Smooth muscle cell (in vitro differentiated cells): ENCODE measurements around the gene EXOSC7. TPM values are rescaled to one million over a fixed set of nuclear protein-coding genes. Genes with fewer than 3 reads are reported as not detected.

Experiments
- DNase-seq: peaks from one replicate; lab custom pipeline; 2025; ENCODE audit not compliant: unreplicated experiment; lab: John Stamatoyannopoulos, UW
- H2AFZ ChIP-seq: fragments of 200-600 bp; sonication (generic); 2 replicates; pipeline ENCODE4 v1.6.0; 2016; ENCODE audit warnings: antibody characterized with exemption, low read depth, mild to moderate bottlenecking
- H3F3A ChIP-seq: fragments of 200-600 bp; sonication (generic); 2 replicates; pipeline ENCODE4 v1.6.0; 2017; ENCODE audit warnings: antibody characterized with exemption, low read depth
- H3K27ac ChIP-seq: fragments of 200-600 bp; sonication (generic); 2 replicates; pipeline ENCODE4 v1.5.1; 2016; ENCODE audit warnings: low read depth, mild to moderate bottlenecking
- H3K27me3 ChIP-seq: fragments of 200-600 bp; sonication (generic); 2 replicates; pipeline ENCODE4 v1.6.1; 2016; ENCODE audit warnings: low read depth, mild to moderate bottlenecking
- H3K36me3 ChIP-seq: fragments of 200-600 bp; sonication (generic); 2 replicates; pipeline ENCODE4 v1.5.1; 2016; ENCODE audit warnings: low read depth
- H3K4me1 ChIP-seq: fragments of 200-600 bp; sonication (generic); 2 replicates; pipeline ENCODE4 v1.5.1; 2016; ENCODE audit warnings: low read depth
- H3K4me2 ChIP-seq: fragments of 200-600 bp; sonication (generic); 2 replicates; pipeline ENCODE4 v1.6.0; 2016; ENCODE audit warnings: mild to moderate bottlenecking
- H3K4me3 ChIP-seq: fragments of 200-600 bp; sonication (generic); 2 replicates; pipeline ENCODE4 v1.5.1; 2016; ENCODE audit warnings: mild to moderate bottlenecking
- H3K79me2 ChIP-seq: fragments of 200-600 bp; sonication (generic); 2 replicates; pipeline ENCODE4 v1.6.0; 2016; ENCODE audit warnings: low read depth, mild to moderate bottlenecking
- H3K9ac ChIP-seq: fragments of 200-600 bp; sonication (generic); 2 replicates; pipeline ENCODE4 v1.6.0; 2016; ENCODE audit warnings: low read depth
- H3K9me3 ChIP-seq: fragments of 200-600 bp; sonication (generic); replicated peaks from 2 replicates; pipeline ENCODE4 v1.5.1; 2016; ENCODE audit warnings: low read depth
- H4K20me1 ChIP-seq: fragments of 200-600 bp; sonication (generic); 2 replicates; pipeline ENCODE4 v1.6.0; 2016; ENCODE audit warnings: low read depth
- WGBS: methylation state at CpG from one replicate; pipeline ENCODE4 v1.1.7; 2016; ENCODE audit warnings: low lambda C conversion rate; 5-methylcytosine and 5-hydroxymethylcytosine counted together
- polyA plus RNA-seq: library from polyadenylated mRNA; unstranded; fragments of >200 nt; fragmentation: Nextera tagmentation; extraction: Ambion mirVana; gene quantifications from 2 replicates; pipeline ENCODE4 v1.2.1, GENCODE V29; 2016
- total RNA-seq: library from RNA; depleted of rRNA; stranded (reverse); fragments of >200 nt; gene quantifications from 2 replicates; pipeline ENCODE4 v1.2.3, GENCODE V29; 2014
- TF ChIP-seq, protein P1 (sequence below): fragments of 200-600 bp; sonication (generic); IDR thresholded peaks from 2 replicates; pipeline ENCODE4 v1.5.1; 2017; ENCODE audit warnings: borderline replicate concordance, mild to moderate bottlenecking, antibody characterized with exemption; ENCODE audit not compliant: insufficient read depth, poor library complexity, severe bottlenecking

EXOSC7 gene
- total and polyA plus RNA-seq, 2 experiments from 2014 or later: 42.2 to 49.0 TPM

DNA sequence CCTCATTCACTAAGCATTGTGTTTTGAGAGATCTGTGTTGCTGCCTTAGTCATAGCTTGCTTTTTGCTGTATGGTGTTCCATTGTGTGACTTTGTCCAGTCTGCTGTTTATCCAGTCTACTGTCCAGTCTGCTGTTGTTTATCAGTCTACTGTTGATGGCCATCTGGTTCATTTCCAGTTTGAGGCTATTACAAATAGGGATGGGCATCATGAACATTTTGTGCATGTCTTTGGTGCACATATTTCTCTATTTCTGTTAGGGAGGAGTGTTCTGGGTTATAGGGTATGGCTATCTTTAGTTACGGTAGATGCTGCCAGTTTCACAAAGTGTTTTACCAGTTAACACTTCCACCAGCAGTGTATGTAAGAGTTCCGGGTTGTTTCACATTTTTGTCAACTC, 27.8 kb downstream of the EXOSC7 start:
- Histone ChIP-seq H3K4me3 (no peak overlapping the region), H3K4me1 (no peaks in the 10 kb centered on the region), H3K4me2 (no peak overlapping the region), H3F3A (no peaks in the 10 kb centered on the region), H3K79me2 (no peaks in the 10 kb centered on the region), H3K9ac (no peak overlapping the region), H3K27me3 (no peaks in the 10 kb centered on the region), H3K9me3 (no peaks in the 10 kb centered on the region), H4K20me1 (no peaks in the 10 kb centered on the region), H2AFZ (no peak overlapping the region), H3K27ac (no peak overlapping the region), H3K36me3 (peaks cover 28% of the 10 kb centered on the region)
- WGBS: 96% methylated on average over 2 of the region's 2 CpGs
- TF ChIP-seq, protein P1, sequence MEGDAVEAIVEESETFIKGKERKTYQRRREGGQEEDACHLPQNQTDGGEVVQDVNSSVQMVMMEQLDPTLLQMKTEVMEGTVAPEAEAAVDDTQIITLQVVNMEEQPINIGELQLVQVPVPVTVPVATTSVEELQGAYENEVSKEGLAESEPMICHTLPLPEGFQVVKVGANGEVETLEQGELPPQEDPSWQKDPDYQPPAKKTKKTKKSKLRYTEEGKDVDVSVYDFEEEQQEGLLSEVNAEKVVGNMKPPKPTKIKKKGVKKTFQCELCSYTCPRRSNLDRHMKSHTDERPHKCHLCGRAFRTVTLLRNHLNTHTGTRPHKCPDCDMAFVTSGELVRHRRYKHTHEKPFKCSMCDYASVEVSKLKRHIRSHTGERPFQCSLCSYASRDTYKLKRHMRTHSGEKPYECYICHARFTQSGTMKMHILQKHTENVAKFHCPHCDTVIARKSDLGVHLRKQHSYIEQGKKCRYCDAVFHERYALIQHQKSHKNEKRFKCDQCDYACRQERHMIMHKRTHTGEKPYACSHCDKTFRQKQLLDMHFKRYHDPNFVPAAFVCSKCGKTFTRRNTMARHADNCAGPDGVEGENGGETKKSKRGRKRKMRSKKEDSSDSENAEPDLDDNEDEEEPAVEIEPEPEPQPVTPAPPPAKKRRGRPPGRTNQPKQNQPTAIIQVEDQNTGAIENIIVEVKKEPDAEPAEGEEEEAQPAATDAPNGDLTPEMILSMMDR: no peak
- DNase-seq: no peak

DNA sequence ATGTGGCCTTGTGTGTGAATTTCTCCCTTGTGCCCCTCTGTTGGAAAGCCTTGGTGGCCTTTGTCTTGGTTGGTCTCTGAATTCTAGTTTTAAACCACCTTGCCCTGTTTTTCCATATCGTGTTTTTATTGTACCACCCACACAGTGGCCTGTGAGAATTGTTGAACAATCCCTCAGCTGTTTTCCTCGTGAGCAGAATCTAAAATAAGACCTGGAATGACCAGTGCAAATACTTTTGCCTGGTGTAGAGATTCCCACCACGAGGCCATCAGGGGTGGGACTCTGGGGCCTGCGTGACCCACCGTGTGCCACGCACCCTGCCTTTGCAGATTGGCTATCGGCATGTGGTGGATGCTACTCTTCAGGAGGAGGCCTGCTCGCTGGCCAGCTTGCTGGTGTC, 31.0 kb downstream of the EXOSC7 start:
- Histone ChIP-seq H3K9ac (no peak overlapping the region), H3K79me2 (no peaks in the 10 kb centered on the region), H3K36me3 (peaks cover 15% of the 10 kb centered on the region), H4K20me1 (no peaks in the 10 kb centered on the region), H3K9me3 (no peaks in the 10 kb centered on the region), H2AFZ (no peak overlapping the region), H3K27me3 (no peaks in the 10 kb centered on the region), H3K4me3 (no peak overlapping the region), H3K4me2 (no peak overlapping the region), H3F3A (peaks cover 25% of the 10 kb centered on the region), H3K4me1 (peaks cover 4% of the 10 kb centered on the region), H3K27ac (no peak overlapping the region)
- TF ChIP-seq, protein P1: no peak
- 92% methylated on average over 8 of the region's 8 CpGs for WGBS
- DNase-seq: no peak

DNA sequence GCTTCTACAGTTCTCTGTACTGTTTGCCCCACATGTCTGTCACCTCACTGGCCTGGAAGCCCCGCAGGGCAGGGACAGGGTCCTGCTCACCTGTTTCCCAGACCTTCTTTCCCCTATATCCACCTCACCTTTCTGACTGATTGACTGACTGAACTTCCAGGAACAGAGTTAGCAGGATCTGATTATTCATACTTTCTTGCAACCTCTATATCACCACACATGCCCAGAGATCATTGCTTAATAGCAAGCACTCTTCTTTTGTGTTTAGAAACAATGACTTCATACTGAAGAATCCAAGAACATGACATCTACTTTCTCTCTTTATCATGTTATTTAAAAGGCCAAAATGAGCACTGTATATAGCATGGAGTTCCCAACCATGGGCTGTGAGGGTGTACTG, 32.1 kb downstream of the EXOSC7 start:
- Histone ChIP-seq H4K20me1 (no peaks in the 10 kb centered on the region), H2AFZ (no peak overlapping the region), H3K4me1 (peaks cover 4% of the 10 kb centered on the region), H3K36me3 (peaks cover 11% of the 10 kb centered on the region), H3K9me3 (no peaks in the 10 kb centered on the region), H3K27me3 (no peaks in the 10 kb centered on the region), H3K4me3 (no peak overlapping the region), H3K27ac (no peak overlapping the region), H3K9ac (no peak overlapping the region), H3K79me2 (no peaks in the 10 kb centered on the region), H3F3A (peaks cover 33% of the 10 kb centered on the region), H3K4me2 (no peak overlapping the region)
- 100% methylated on average over 1 of the region's 1 CpG for WGBS
- TF ChIP-seq, protein P1: no peak
- DNase-seq: no peak

DNA sequence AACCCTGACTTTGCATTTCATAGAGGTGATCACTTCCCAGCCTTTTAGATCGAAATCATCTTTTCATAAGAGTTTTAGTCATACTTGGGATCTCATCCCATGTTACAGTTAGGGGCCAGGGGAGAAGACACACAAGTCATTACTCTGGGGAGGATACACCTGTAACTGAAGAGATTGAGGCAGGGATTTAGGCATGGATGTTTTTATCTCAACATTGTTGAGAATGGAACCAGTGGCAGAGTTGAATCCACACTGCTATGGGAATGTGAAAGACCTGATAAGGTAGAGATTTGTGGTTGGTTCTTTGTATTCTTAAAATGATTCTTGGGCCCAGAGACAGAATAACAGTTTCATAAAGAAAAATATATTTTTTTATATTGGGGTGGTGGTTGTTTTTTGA, 33.8 kb downstream of the EXOSC7 start:
- H3K4me3 ChIP-seq: no peak overlapping the region
- H3K4me1 ChIP-seq: peaks cover 4% of the 10 kb centered on the region
- H4K20me1 ChIP-seq: no peaks in the 10 kb centered on the region
- TF ChIP-seq, protein P1: no peak
- no peaks in the 10 kb centered on the region for H3K79me2 ChIP-seq
- 93% methylated on average over 1 of the region's 1 CpG for WGBS
- DNase-seq: no peak
- H3K9me3 ChIP-seq: no peaks in the 10 kb centered on the region
- H3K9ac ChIP-seq: no peak overlapping the region
- H3K27ac ChIP-seq: no peak overlapping the region
- peaks cover 33% of the 10 kb centered on the region for H3F3A ChIP-seq
- no peak overlapping the region for H3K4me2 ChIP-seq
- H3K36me3 ChIP-seq: peaks cover 3% of the 10 kb centered on the region
- no peaks in the 10 kb centered on the region for H3K27me3 ChIP-seq
- H2AFZ ChIP-seq: no peak overlapping the region
